ENCODE data around the gene PURA.

Gene PURA

GRCh38 chr5:140117523-140117922, 3.6 kb downstream of the PURA start:
- no peak overlapping the region for H3K4me2 ChIP-seq (ENCODE audit: low read length)

GRCh38 chr5:140118302-140118936, 4.5 kb downstream of the PURA start:
- Histone ChIP-seq H3K79me2 (ENCODE audit: low read length) (peaks cover 28% of the 10 kb centered on the region), H2AFZ (ENCODE audit: low read depth, low read length) (no peak overlapping the region), H3K9ac (ENCODE audit: low read length) (no peak overlapping the region), H4K20me1 (ENCODE audit: insufficient read depth, low read length) (peaks cover 11% of the 10 kb centered on the region; the same call in 1 of the 2 replicates), H3K4me2 (ENCODE audit: low read length) (no peak overlapping the region), H3K27me3 (ENCODE audit: low read depth, low read length) (no peaks in the 10 kb centered on the region), H3K9me3 (ENCODE audit: insufficient read depth, low read length) (no peaks in the 10 kb centered on the region), H3K4me1 (ENCODE audit: low read length) (peaks cover 13% of the 10 kb centered on the region; the same call in 1 of the 2 replicates), H3K4me3 (ENCODE audit: low read length) (no peak overlapping the region), H3K27ac (ENCODE audit: low read length) (no peak overlapping the region), H3K36me3 (replicated peaks; ENCODE audit: low read depth, low read length) (no peaks in the 10 kb centered on the region)
- TF ChIP-seq EZH2phosphoT487 (IDR thresholded peaks at IDR 0.05; ENCODE audit: low read depth) (no peak), CTCF (IDR thresholded peaks at IDR 0.05; ENCODE audit: low read depth, low read length) (no peak)

More at GRCh38 chr5:140117523-140117922, 3.6 kb downstream of the PURA start:
- no peaks in the 10 kb centered on the region; the same call in 1 of the 2 replicates for H3K27me3 ChIP-seq (ENCODE audit: low read depth, low read length)
- no peak overlapping the region for H3K4me3 ChIP-seq (ENCODE audit: low read length)
- H3K9me3 ChIP-seq (ENCODE audit: insufficient read depth, low read length) = no peaks in the 10 kb centered on the region
- H3K36me3 ChIP-seq (replicated peaks; ENCODE audit: low read depth, low read length) = no peaks in the 10 kb centered on the region
- TF ChIP-seq CTCF (IDR thresholded peaks at IDR 0.05; ENCODE audit: low read depth, low read length) = no peak
- no peak for TF ChIP-seq EZH2phosphoT487 (IDR thresholded peaks at IDR 0.05; ENCODE audit: low read depth)
- H2AFZ ChIP-seq (ENCODE audit: low read depth, low read length) = no peak overlapping the region
- no peak overlapping the region for H3K9ac ChIP-seq (ENCODE audit: low read length)
- H4K20me1 ChIP-seq (ENCODE audit: insufficient read depth, low read length) = peaks cover 13% of the 10 kb centered on the region; the same call in 1 of the 2 replicates
- H3K4me1 ChIP-seq (ENCODE audit: low read length) = peaks cover 13% of the 10 kb centered on the region
- no peak overlapping the region for H3K27ac ChIP-seq (ENCODE audit: low read length)
- peaks cover 37% of the 10 kb centered on the region for H3K79me2 ChIP-seq (ENCODE audit: low read length)

GRCh38 chr5:140125637-140126036, 11.7 kb downstream of the PURA start, which contains the start of gene IGIP:
Gene IGIP (plus strand): TSS chr5:140125937. CDS start chr5:140128477, 2,540 bp downstream.
- H3K4me3 ChIP-seq (ENCODE audit: low read length) = no peak within 1 kb of the TSS
- no peak within 1 kb of the TSS for H3K4me2 ChIP-seq (ENCODE audit: low read length)
- H3K4me1 ChIP-seq (ENCODE audit: low read length) = peaks cover 3% of the 10 kb centered on the region; the same call in 1 of the 2 replicates
- no peaks in the 10 kb centered on the region for H3K27me3 ChIP-seq (ENCODE audit: low read depth, low read length)
- TF ChIP-seq CTCF (IDR thresholded peaks at IDR 0.05; ENCODE audit: low read depth, low read length) (no peak), EZH2phosphoT487 (IDR thresholded peaks at IDR 0.05; ENCODE audit: low read depth) (no peak)
- H2AFZ ChIP-seq (ENCODE audit: low read depth, low read length) = no peak within 1 kb of the TSS
- no peak within 1 kb of the TSS for H3K27ac ChIP-seq (ENCODE audit: low read length)
- H3K9me3 ChIP-seq (ENCODE audit: insufficient read depth, low read length) = no peaks in the 10 kb centered on the region
- 0 out of 2 replicates have a peak, but pooled peaks cover 2% of the 10 kb centered on the region for H3K79me2 ChIP-seq (ENCODE audit: low read length)
- 0 out of 2 replicates have a peak, but pooled peaks cover 2% of the 10 kb centered on the region for H4K20me1 ChIP-seq (ENCODE audit: insufficient read depth, low read length)
- H3K36me3 ChIP-seq (replicated peaks; ENCODE audit: low read depth, low read length) = no peaks in the 10 kb centered on the region
- no peak within 1 kb of the TSS for H3K9ac ChIP-seq (ENCODE audit: low read length)

GRCh38 chr5:140126315-140127012, 12.6 kb downstream of the PURA start:
- Histone ChIP-seq H3K9me3 (ENCODE audit: insufficient read depth, low read length) (no peaks in the 10 kb centered on the region), H3K9ac (ENCODE audit: low read length) (no peak overlapping the region), H3K4me3 (ENCODE audit: low read length) (no peak overlapping the region), H2AFZ (ENCODE audit: low read depth, low read length) (no peak overlapping the region), H3K79me2 (ENCODE audit: low read length) (0 out of 2 replicates have a peak, but pooled peaks cover 2% of the 10 kb centered on the region), H3K27ac (ENCODE audit: low read length) (no peak overlapping the region), H3K4me2 (ENCODE audit: low read length) (no peak overlapping the region), H3K27me3 (ENCODE audit: low read depth, low read length) (no peaks in the 10 kb centered on the region), H3K4me1 (ENCODE audit: low read length) (peaks cover 7% of the 10 kb centered on the region), H3K36me3 (replicated peaks; ENCODE audit: low read depth, low read length) (no peaks in the 10 kb centered on the region), H4K20me1 (ENCODE audit: insufficient read depth, low read length) (no peaks in the 10 kb centered on the region; the same call in 1 of the 2 replicates)
- no peak for TF ChIP-seq EZH2phosphoT487 (IDR thresholded peaks at IDR 0.05; ENCODE audit: low read depth)

Data from OCI-LY3 (cell line).